ENCODE results near the gene FER. TPM values are rescaled to one million over a fixed set of nuclear protein-coding genes. Genes with fewer than 3 reads are reported as not detected.

Gene FER
- total RNA-seq, 4 donors from 2014 or later, result 13.4 to 30.0 (median 19.6) TPM

DNA sequence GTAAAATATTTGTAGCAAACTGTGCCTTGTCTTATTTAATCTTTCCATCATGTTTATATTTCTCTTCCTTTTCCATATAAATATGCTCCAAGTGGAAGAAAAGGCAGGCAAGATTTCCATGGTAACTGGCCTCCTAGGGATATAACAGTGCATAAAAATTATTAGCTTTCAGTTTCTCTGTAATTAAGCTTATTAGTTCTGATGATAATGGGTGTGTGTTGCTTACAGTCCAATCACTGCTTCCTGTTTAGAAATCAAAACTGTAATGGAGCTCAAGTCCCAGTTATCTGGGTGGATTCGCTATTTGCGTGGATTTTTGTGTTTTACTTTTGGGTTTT lies 449.1 kb downstream of the FER start:
- DNase-seq, result no peak
- intact Hi-C loops (cut with DNase I), result no loop called here
- TF ChIP-seq, protein P1, sequence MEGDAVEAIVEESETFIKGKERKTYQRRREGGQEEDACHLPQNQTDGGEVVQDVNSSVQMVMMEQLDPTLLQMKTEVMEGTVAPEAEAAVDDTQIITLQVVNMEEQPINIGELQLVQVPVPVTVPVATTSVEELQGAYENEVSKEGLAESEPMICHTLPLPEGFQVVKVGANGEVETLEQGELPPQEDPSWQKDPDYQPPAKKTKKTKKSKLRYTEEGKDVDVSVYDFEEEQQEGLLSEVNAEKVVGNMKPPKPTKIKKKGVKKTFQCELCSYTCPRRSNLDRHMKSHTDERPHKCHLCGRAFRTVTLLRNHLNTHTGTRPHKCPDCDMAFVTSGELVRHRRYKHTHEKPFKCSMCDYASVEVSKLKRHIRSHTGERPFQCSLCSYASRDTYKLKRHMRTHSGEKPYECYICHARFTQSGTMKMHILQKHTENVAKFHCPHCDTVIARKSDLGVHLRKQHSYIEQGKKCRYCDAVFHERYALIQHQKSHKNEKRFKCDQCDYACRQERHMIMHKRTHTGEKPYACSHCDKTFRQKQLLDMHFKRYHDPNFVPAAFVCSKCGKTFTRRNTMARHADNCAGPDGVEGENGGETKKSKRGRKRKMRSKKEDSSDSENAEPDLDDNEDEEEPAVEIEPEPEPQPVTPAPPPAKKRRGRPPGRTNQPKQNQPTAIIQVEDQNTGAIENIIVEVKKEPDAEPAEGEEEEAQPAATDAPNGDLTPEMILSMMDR (IDR thresholded peaks at IDR 0.05), result no peak
- TF ChIP-seq POLR2A (IDR thresholded peaks at IDR 0.05), result no peak

DNA sequence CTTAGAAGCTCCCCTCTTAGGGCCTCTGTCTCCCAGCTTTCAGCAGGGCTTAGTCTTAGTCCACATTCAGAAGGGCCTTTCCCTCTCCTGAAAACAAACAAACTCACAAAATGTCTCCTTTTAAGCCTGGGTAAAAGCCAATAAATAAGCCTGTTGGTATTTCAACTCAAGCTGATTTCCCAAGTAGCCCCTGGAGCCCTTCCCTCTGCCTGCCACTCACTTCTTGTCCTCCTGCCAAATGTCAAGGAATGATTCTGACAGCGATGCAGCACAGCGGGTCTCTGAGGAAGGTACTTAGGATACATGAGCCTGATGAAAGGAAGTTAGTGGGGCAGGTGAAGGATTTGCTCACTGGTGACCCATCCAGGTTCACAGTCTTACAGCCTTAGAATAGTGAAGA lies 451.6 kb downstream of the FER start:
- Histone ChIP-seq H3K27ac (no peak overlapping the region), H3K27me3 (no peaks in the 10 kb centered on the region), H3K9me3 (peaks cover 0 to 1% (median 0%) of the 10 kb centered on the region in 3 donors), H3K4me3 (no peak overlapping the region), H3K4me1 (no peaks in the 10 kb centered on the region), H3K36me3 (no peaks in the 10 kb centered on the region)
- no peak for DNase-seq
- 48 to 79% methylated on average over 2 of the region's 2 CpGs for WGBS, 2 donors
- TF ChIP-seq, protein P1 (IDR thresholded peaks at IDR 0.05), result no peak
- no peak for TF ChIP-seq POLR2A (IDR thresholded peaks at IDR 0.05)
- intact Hi-C loops (cut with DNase I), result no loop called here

More for the DNA sequence above, 449.1 kb downstream of the FER start:
- peaks cover 0 to 5% (median 4%) of the 10 kb centered on the region in 3 donors for H3K4me1 ChIP-seq
- no peak overlapping the region for H3K4me3 ChIP-seq
- H3K9me3 ChIP-seq, result no peaks in the 10 kb centered on the region
- 96 to 100% methylated on average over 2 of the region's 2 CpGs for WGBS, 2 donors
- no peaks in the 10 kb centered on the region for H3K27me3 ChIP-seq
- H3K27ac ChIP-seq, result no peak overlapping the region
- no peaks in the 10 kb centered on the region for H3K36me3 ChIP-seq

DNA sequence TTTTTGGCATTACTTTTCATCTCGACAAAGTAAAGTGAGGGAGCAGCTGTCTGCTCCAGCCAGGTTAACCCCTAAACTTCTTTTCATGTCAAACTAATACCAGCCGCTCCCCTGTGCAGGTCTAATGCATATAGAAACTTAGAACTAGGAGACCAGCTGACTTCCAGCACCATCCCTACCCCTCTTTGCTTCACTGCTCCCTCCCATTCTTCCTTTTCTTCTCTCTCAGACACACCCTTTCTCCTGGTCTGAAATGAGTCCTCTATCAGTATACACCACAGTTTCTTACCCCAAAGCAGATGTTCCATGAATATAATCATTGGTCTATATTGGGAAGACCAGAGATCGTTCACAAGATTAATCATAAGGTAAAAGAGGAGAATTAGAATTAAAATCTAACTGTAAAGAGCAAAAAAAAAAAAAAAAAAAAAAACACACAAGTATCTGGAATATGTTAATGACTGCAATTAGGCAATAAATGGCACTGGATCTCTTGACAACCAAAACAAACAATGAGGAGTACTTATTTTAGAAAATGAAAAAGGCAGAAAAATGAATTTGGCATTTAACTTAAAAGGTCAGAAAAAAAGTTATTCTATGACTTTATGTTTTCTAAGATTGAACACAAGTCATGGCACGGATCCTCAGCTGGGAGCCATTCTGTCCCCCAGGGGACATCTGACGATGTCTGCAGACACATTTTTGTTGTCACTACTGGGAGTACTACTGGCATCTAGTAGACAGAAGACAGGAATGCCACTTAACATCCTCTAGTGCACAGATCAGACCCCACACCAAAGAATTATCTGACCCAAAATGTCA lies 452.3 kb downstream of the FER start:
- no peak for DNase-seq
- no peak overlapping the region for H3K27ac ChIP-seq
- H3K27me3 ChIP-seq, result no peaks in the 10 kb centered on the region
- no peaks in the 10 kb centered on the region for H3K36me3 ChIP-seq
- no peak for TF ChIP-seq POLR2A (IDR thresholded peaks at IDR 0.05)
- TF ChIP-seq, protein P1 (IDR thresholded peaks at IDR 0.05), result no peak
- H3K9me3 ChIP-seq, result peaks cover 0 to 9% (median 5%) of the 10 kb centered on the region in 3 donors
- WGBS, 2 donors, result 62 to 72% methylated on average over 5 of the region's 5 CpGs
- no peaks in the 10 kb centered on the region for H3K4me1 ChIP-seq
- intact Hi-C loops (cut with DNase I), result no loop called here
- no peak overlapping the region for H3K4me3 ChIP-seq

DNA sequence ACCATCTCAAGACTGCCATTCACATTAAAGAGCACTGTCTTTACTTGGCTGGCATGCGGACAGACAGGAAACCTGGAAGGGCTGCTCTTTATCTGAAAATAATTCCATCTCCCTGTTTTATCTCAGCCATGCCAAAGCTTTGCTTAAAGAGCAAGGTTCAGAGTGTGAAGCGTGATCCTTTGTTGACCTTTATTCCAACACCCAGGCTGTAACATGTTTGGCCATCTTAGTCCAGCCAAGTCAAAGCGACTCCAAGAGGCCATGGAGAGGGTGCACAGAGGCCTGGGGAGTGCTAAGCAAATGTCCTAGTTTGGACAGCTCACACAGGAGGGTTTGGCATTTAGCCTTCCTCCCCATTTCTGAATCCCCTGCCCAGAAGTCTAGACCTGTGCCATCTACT lies 467.3 kb downstream of the FER start:
- 83 to 96% methylated on average over 3 of the region's 3 CpGs for whole genome bisulfite sequencing, 2 donors
- no peak overlapping the region for H3K4me3 ChIP-seq
- no peak overlapping the region for H3K27ac ChIP-seq
- H3K9me3 ChIP-seq, result peaks cover 0 to 13% (median 0%) of the 10 kb centered on the region in 3 donors
- H3K27me3 ChIP-seq, result no peaks in the 10 kb centered on the region
- no peaks in the 10 kb centered on the region for H3K36me3 ChIP-seq
- no peak for TF ChIP-seq POLR2A (IDR thresholded peaks at IDR 0.05)
- TF ChIP-seq, protein P1 (IDR thresholded peaks at IDR 0.05), result no peak
- no peaks in the 10 kb centered on the region for H3K4me1 ChIP-seq
- intact Hi-C loops (cut with DNase I), result no loop called here
- DNase-seq, result no peak

DNA sequence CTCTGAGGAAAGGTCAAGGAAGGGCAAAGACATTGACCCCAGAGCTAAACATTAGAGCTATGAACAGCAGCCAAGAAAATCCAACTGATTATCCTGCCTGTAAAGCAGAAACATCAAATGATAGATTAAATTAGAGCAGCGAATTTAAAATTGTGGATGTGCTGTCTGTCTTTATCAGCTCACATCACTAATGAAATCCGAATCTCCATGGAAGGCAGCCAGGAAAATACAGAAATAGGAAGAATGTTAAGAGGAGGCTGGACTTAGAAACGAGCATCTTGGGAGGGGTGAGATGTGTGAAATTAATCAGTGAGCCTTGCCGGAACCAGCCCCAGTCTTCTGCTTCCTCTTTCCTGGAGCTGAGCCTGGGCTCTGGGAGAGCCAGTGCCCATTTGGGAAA lies 471.1 kb downstream of the FER start:
- TF ChIP-seq, protein P1 (IDR thresholded peaks at IDR 0.05), result no peak
- no peak for TF ChIP-seq POLR2A (IDR thresholded peaks at IDR 0.05)
- Histone ChIP-seq H3K27ac (no peak overlapping the region), H3K4me3 (no peak overlapping the region), H3K4me1 (no peaks in the 10 kb centered on the region), H3K36me3 (no peaks in the 10 kb centered on the region), H3K9me3 (peaks cover 0 to 9% (median 0%) of the 10 kb centered on the region in 3 donors), H3K27me3 (no peaks in the 10 kb centered on the region)
- WGBS, 2 donors, result 45 to 69% methylated on average over 4 of the region's 4 CpGs
- no peak for DNase-seq
- intact Hi-C loops (cut with DNase I), result no loop called here
